Astrocyte (in vitro differentiated cells and primary cell): Measurements from ENCODE around the gene SLC38A10.
A peak's percentile ranks its signal among the peaks of the same experiment; 100 is the strongest.

Source experiments
- EZH2 ChIP-seq: IDR thresholded peaks from 2 replicates; pipeline ENCODE4 v1.6.1; 2012; ENCODE audit warnings: mild to moderate bottlenecking, low read length, inconsistent platforms; ENCODE audit not compliant: insufficient read depth
- TF ChIP-seq, protein P1 (sequence below): IDR thresholded peaks from 2 replicates; pipeline ENCODE4 v1.5.1; 2011; ENCODE audit warnings: low read depth, mild to moderate bottlenecking, inconsistent platforms, low read length, moderate library complexity; ENCODE audit not compliant: insufficient read depth

GRCh38 chr17:81309140-81309858, 14.2 kb upstream of the SLC38A10 start:
- TF ChIP-seq, protein P1, sequence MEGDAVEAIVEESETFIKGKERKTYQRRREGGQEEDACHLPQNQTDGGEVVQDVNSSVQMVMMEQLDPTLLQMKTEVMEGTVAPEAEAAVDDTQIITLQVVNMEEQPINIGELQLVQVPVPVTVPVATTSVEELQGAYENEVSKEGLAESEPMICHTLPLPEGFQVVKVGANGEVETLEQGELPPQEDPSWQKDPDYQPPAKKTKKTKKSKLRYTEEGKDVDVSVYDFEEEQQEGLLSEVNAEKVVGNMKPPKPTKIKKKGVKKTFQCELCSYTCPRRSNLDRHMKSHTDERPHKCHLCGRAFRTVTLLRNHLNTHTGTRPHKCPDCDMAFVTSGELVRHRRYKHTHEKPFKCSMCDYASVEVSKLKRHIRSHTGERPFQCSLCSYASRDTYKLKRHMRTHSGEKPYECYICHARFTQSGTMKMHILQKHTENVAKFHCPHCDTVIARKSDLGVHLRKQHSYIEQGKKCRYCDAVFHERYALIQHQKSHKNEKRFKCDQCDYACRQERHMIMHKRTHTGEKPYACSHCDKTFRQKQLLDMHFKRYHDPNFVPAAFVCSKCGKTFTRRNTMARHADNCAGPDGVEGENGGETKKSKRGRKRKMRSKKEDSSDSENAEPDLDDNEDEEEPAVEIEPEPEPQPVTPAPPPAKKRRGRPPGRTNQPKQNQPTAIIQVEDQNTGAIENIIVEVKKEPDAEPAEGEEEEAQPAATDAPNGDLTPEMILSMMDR, result peak; percentile 26
- TF ChIP-seq EZH2, result no peak
